Measurements from ENCODE around the gene RXRG. TPM values are rescaled to one million over a fixed set of nuclear protein-coding genes. Genes with fewer than 3 reads are reported as not detected.

The RXRG gene
- total RNA-seq, 2 experiments from 2014 or later, result not detected

DNA sequence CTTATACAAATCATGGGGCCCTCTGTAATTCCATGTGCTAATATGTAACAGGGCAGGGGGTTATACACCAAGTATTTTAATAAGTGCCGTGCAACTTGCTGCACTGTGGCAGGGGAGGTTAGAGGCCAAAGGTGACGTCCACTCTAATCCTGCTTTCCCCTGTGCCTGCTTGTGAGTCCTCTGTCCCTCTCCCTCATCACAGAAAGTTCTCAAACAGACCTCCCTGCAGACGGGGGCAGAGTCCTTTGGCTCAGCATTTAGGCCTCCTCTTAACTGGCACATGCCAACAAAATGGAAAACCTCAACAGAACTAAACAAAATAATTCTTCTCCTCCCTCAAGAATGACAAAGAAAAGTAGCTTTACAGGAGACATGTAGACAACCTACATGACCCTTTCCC, 2.9 kb downstream of the RXRG start:
- Mint-ChIP-seq H3K27me3 (peaks cover 32% of the 10 kb centered on the region), H3K9me3 (no peaks in the 10 kb centered on the region), H3K36me3 (ENCODE audit: low read depth) (no peaks in the 10 kb centered on the region), H3K27ac (no peak overlapping the region), H3K4me3 (no peak overlapping the region), H3K4me1 (peaks cover 2% of the 10 kb centered on the region)
- CTCF ChIA-PET, result no interaction called here
- POLR2A ChIA-PET, result no interaction called here
- no peak for DNase-seq

DNA sequence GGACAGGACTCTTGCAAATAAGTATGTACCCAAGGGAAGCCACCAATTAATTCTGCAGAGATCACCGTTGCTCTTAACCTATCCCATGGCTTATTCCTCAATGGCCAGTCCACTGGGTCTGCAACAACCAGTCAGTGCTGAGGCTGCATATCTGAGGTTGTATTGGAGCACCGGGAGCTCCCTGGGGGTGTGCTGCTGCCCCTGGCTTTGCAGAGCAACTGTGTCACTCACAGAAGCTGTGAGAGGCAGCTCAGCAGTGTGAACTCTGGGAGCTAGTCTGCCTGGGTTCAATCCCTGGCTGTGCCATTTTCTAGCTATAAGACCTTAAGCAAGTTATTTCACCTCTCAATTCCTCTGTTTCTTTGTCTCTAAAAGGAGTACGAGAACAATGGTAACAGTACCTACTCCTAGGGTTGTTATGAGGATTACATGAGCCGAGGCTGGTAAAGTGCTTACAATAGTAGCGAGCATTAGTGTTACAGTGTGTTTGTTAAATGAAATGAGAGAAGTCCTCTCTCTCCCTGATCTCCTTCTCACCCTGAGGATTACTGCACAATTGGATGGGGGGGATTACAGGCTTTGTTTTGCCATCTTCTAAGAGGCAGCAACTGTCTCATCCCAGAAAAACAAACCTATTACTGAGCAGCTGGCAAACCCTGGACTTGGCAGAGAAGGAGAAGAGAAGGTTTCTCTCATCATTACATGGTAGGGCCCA, 3.6 kb downstream of the RXRG start:
- ChIA-PET POLR2A (no interaction called here), CTCF (interaction anchor here (0.9 kb wide), 1 partner anchor 23 kb away, joined by 3 read pairs; no protein-coding TSS in a partner anchor)
- Mint-ChIP-seq H3K27ac (no peak overlapping the region), H3K36me3 (ENCODE audit: low read depth) (no peaks in the 10 kb centered on the region), H3K4me1 (peaks cover 2% of the 10 kb centered on the region), H3K27me3 (peaks cover 32% of the 10 kb centered on the region), H3K4me3 (no peak overlapping the region), H3K9me3 (no peaks in the 10 kb centered on the region)
- DNase-seq, result no peak

DNA sequence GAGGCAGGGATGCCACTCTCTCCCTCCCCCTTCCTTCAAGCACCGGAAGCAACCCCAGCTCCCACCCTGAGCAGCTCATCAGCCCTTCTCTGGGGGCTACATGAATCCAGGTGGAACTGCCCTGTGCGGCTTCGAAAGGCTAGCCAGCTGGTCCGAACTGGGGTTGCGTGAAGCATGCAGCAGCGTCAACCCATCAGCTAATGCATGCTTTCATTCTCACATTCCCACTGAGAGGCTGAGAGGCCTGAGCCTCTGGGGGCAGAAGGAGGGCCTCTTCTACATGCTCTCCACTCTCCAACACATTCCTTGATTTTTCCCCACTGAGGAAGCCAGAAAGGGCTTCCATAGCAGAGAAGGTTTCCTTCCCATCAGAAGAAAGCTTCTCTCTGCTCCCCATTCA, 5.6 kb downstream of the RXRG start:
- ChIA-PET CTCF (no interaction called here), POLR2A (no interaction called here)
- peaks cover 39% of the 10 kb centered on the region for H3K27me3 Mint-ChIP-seq
- H3K4me3 Mint-ChIP-seq, result no peak overlapping the region
- H3K36me3 Mint-ChIP-seq (ENCODE audit: low read depth), result no peaks in the 10 kb centered on the region
- H3K27ac Mint-ChIP-seq, result no peak overlapping the region
- no peaks in the 10 kb centered on the region for H3K9me3 Mint-ChIP-seq
- no peak for DNase-seq
- H3K4me1 Mint-ChIP-seq, result peaks cover 2% of the 10 kb centered on the region

DNA sequence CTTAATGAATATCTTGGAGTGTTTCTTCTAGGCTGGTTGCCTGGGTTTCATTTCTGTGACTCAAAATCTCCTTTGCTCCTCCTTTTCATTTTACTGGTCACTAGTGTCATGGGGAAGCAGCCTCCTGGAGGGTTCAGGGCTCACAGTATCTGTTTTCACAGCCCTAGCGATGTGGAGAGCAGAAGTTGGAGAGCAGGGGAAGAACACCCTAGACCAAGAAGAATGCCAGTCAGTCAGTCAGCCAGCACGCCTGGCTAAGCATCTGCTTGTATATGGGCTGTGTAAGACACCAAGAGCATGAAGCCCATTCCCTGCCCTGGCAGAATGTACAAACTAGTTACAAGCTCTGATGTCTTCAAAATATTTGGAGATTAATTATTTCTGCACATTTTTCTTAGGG, 7.9 kb downstream of the RXRG start:
- Mint-ChIP-seq H3K4me1 (no peaks in the 10 kb centered on the region), H3K4me3 (no peak overlapping the region), H3K36me3 (ENCODE audit: low read depth) (no peaks in the 10 kb centered on the region), H3K27ac (no peak overlapping the region), H3K9me3 (no peaks in the 10 kb centered on the region), H3K27me3 (peaks cover 38% of the 10 kb centered on the region)
- DNase-seq, result no peak
- POLR2A ChIA-PET, result no interaction called here
- CTCF ChIA-PET, result no interaction called here

DNA sequence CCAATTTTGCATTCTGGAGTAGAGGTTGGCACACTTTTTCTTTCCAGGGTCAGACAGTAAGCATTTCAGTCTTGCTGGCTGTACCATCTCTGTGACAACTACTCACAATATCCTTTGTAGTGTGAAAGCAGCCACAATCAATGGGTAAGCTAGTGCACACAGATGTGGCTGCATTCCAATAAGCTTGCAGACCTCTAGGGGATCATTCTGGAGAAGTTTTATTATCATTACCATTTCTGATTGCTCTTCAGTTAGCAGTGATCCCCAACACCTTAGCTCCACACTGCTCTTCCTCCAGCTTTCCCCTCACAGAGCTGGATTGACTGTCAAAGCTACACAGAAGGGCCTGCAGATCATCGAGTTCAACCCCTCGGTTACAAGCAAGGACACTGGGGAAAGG, 9.1 kb downstream of the RXRG start:
- DNase-seq, result no peak
- ChIA-PET POLR2A (no interaction called here), CTCF (interaction anchor here (1.4 kb wide), 1 partner anchor 43 kb away, joined by 3 read pairs; no protein-coding TSS in a partner anchor)
- Mint-ChIP-seq H3K4me1 (peaks cover 6% of the 10 kb centered on the region), H3K9me3 (no peaks in the 10 kb centered on the region), H3K27ac (no peak overlapping the region), H3K4me3 (no peak overlapping the region), H3K36me3 (ENCODE audit: low read depth) (no peaks in the 10 kb centered on the region), H3K27me3 (peaks cover 31% of the 10 kb centered on the region)

DNA sequence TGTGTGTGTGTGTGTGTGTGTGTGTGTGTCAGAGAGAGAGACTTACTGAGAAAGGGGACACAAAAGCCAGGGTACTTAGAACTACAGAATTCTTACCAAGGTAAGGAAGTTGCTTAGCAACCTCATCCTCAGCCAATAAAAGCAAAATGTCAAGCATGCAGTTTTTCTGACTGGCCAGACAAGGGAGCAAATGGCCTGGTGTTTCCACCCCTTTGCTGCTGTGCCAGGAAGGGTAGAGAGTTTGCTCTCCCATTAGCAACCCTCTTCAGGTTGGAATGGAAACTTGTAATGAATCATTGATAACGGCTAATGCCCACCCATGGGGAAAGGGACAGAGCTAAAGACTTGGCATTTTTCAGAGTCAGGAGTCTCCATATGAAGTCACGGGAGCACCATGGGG, 10.6 kb downstream of the RXRG start:
- POLR2A ChIA-PET, result no interaction called here
- no peak overlapping the region for H3K4me3 Mint-ChIP-seq
- CTCF ChIA-PET, result no interaction called here

DNA sequence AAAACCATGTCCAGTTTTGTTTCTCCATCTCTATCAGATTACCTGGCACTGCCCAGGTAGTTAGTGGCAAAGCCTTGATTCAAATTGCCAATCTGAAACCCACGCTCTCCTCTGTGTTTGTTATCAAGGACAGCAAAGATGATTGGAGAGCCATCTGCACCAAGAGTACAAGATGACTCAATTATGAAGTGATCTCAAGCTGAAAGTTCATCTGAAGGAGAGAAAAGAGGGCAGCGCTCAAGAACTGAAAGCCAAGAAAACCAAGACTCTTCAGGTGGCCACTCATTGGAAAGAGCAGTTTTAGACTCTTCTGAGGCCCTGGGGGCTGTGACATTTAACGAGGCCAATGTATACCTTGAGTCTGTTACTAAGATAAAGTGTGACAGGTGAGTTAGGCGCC, 13.8 kb downstream of the RXRG start:
- POLR2A ChIA-PET, result no interaction called here
- Mint-ChIP-seq H3K9me3 (no peaks in the 10 kb centered on the region), H3K27ac (no peak overlapping the region), H3K36me3 (ENCODE audit: low read depth) (no peaks in the 10 kb centered on the region), H3K4me1 (peaks cover 6% of the 10 kb centered on the region), H3K27me3 (peaks cover 14% of the 10 kb centered on the region), H3K4me3 (no peak overlapping the region)
- CTCF ChIA-PET, result no interaction called here
- DNase-seq, result no peak

More for the DNA sequence above, 10.6 kb downstream of the RXRG start:
- Mint-ChIP-seq H3K36me3 (ENCODE audit: low read depth) (no peaks in the 10 kb centered on the region), H3K27ac (no peak overlapping the region), H3K27me3 (peaks cover 23% of the 10 kb centered on the region), H3K9me3 (no peaks in the 10 kb centered on the region), H3K4me1 (peaks cover 6% of the 10 kb centered on the region)
- no peak for DNase-seq

DNA sequence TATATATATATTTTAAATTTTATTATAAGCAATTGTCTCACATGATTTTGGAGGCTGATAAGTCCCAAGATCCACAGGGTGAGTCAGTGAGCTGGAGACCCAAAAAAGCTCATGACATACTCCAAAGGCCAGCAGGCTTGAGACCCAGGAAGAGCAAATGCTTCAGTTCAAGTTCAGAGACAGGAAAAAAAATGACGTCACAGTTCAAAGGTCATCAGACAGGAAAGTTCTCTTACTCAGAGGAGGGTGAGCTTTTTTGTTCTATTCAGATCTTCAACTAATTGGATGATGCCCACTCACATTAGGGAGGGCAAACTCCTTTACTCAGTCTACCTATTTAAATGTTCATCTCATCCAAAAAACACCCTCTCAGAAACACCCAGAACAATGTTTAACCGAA, 18.2 kb downstream of the RXRG start:
- Mint-ChIP-seq H3K27me3 (peaks cover 4% of the 10 kb centered on the region), H3K27ac (no peak overlapping the region), H3K9me3 (no peaks in the 10 kb centered on the region), H3K4me1 (peaks cover 31% of the 10 kb centered on the region), H3K36me3 (ENCODE audit: low read depth) (no peaks in the 10 kb centered on the region), H3K4me3 (no peak overlapping the region)
- no peak for DNase-seq
- ChIA-PET POLR2A (no interaction called here), CTCF (interaction anchor here (1.2 kb wide), 1 partner anchor 12 kb away, joined by 4 read pairs; no protein-coding TSS in a partner anchor)

DNA sequence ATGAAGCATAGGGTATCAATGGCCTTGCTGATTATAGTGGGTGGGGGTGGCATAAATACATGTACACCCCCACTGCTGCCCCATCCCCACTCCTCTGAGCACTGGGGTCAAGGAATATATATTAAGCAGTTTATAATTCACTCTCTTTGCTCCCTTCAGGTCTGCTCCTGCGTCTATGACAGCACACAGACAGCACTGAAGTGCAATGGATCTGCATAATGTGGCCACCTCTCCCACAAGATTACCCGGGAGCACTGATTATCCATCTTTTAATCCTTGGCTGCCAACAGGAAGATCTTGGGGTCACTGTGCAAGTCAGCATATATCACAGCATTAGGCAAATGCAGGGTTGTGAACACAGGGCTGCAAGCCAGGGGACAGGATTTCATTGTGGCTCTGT, 19.3 kb downstream of the RXRG start:
- DNase-seq, result no peak
- POLR2A ChIA-PET, result no interaction called here
- Mint-ChIP-seq H3K4me3 (no peak overlapping the region), H3K9me3 (no peaks in the 10 kb centered on the region), H3K27ac (peak overlapping the region; percentile 90), H3K4me1 (peaks cover 24% of the 10 kb centered on the region), H3K27me3 (peaks cover under 1% of the 10 kb centered on the region), H3K36me3 (ENCODE audit: low read depth) (no peaks in the 10 kb centered on the region)
- CTCF ChIA-PET, result interaction anchor here (1.2 kb wide), 1 partner anchor 11 kb away, joined by 4 read pairs; no protein-coding TSS in a partner anchor

DNA sequence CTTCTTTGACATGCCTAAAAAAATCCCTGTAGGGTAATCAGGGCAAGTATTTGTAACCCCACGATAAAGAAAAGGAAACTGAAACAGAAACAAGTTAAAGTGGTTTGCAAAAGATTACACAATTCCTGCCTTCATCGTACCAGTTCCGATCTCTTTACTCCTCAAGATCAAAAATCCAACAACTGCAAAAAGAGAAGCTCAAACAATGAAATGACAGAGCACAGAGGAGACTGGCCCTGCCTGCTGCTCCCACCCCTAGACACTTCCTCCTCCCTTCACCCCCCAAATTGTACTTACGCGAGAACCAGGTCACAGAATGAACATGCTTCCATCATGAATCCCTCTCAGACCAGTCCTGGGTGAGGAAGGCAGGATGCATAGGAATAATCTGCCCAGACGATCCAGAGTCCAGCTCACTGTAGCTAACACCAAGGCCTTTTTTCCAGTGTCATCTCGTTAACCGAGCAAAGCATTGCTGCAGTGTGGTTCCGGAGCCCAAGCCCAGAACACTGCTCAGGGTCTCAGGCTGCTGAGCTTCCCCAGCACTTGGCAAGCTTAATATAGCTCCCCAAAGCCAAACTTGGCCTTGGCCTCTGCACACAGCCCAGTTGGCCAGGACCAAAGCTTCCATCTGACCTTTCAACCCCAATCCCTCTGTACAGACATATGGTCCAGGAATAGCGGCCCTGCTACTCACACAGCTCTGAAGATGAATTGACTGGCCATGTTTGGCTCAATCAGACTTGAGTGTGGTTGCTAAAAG, 20.3 kb downstream of the RXRG start:
- peak overlapping the region; percentile 90 for H3K27ac Mint-ChIP-seq
- peaks cover 5% of the 10 kb centered on the region for H3K27me3 Mint-ChIP-seq

DNA sequence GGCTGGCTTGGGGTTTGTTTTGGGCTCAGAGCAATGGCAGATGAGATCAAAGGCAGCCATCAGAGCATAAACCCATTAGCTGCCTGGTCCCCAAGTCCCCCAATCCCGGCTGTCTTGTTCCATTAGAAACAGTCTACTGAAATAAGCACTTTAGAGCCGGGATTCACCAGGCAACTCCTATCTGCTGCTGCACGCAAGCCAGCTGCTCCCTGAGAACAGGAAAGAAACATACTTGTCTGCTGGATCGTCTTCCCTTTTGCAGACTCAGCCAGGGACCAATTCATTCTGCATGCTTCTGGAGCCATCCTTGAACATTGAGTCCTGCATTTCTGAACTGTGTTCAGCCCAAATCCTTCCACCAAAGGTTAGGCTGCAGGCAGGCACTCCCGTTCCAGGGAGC, 21.8 kb downstream of the RXRG start:
- Mint-ChIP-seq H3K9me3 (no peaks in the 10 kb centered on the region), H3K27ac (no peak overlapping the region), H3K27me3 (peaks cover 5% of the 10 kb centered on the region), H3K36me3 (ENCODE audit: low read depth) (no peaks in the 10 kb centered on the region), H3K4me1 (peaks cover 24% of the 10 kb centered on the region), H3K4me3 (no peak overlapping the region)
- POLR2A ChIA-PET, result no interaction called here
- CTCF ChIA-PET, result no interaction called here
- DNase-seq, result no peak

More for the DNA sequence above, 20.3 kb downstream of the RXRG start:
- Mint-ChIP-seq H3K4me3 (peak overlapping the region; percentile 54), H3K9me3 (no peaks in the 10 kb centered on the region), H3K36me3 (ENCODE audit: low read depth) (no peaks in the 10 kb centered on the region), H3K4me1 (peaks cover 24% of the 10 kb centered on the region)
- CTCF ChIA-PET, result interaction anchor here (1.0 kb wide), 1 partner anchor 9 kb away, joined by 3 read pairs; no protein-coding TSS in a partner anchor
- peak; percentile 13 for DNase-seq
- POLR2A ChIA-PET, result no interaction called here

DNA sequence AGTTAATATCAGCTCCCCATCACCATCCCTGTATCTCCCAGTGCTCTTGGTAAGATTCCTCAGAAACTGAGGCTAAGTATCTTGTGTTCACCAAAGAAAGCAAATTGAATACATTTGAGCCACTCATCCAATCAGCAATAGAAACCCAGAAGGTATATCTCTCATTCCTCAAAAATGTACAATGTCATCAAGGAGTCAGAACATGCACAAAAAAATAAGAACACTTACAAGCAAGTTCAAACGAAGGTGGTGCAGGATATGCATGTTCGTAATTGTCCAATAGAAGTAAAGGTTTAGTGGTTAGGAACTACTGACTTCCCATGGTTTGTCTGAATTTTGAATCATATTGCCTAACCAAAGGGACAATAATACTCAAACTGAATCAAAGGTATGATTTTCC, 24.3 kb downstream of the RXRG start:
- no peak for DNase-seq

DNA sequence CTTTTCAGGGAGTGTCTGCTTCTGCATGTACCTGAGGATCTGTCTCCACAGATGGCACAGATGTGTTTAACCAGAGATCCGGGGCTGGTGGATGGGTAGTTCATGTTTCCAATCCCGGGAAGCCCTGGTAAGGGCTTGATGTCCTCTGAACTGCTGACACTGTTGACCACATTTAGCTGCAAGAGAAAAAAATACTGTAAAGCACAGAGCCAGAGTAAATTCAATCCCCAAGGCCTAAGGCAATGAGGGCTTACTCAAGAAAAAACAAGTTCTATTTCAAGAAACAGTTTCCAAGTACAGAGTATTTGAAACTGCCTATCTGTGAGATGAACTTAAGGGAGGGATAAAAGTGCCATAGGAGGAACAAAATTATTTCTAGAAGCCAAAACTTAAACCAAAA, 25.1 kb downstream of the RXRG start:
- H3K36me3 Mint-ChIP-seq (ENCODE audit: low read depth), result no peaks in the 10 kb centered on the region
- peaks cover 13% of the 10 kb centered on the region for H3K4me1 Mint-ChIP-seq
- no peaks in the 10 kb centered on the region for H3K9me3 Mint-ChIP-seq
- H3K27me3 Mint-ChIP-seq, result peaks cover 27% of the 10 kb centered on the region
- H3K27ac Mint-ChIP-seq, result no peak overlapping the region
- POLR2A ChIA-PET, result no interaction called here
- DNase-seq, result no peak
- CTCF ChIA-PET, result no interaction called here
- no peak overlapping the region for H3K4me3 Mint-ChIP-seq

More for the DNA sequence above, 24.3 kb downstream of the RXRG start:
- no peaks in the 10 kb centered on the region for H3K36me3 Mint-ChIP-seq (ENCODE audit: low read depth)
- ChIA-PET CTCF (interaction anchor here (2.0 kb wide), 1 partner anchor 28 kb away, joined by 5 read pairs; no protein-coding TSS in a partner anchor), POLR2A (no interaction called here)
- no peak overlapping the region for H3K27ac Mint-ChIP-seq
- H3K9me3 Mint-ChIP-seq, result no peaks in the 10 kb centered on the region
- H3K4me1 Mint-ChIP-seq, result peaks cover 21% of the 10 kb centered on the region
- peaks cover 19% of the 10 kb centered on the region for H3K27me3 Mint-ChIP-seq
- H3K4me3 Mint-ChIP-seq, result no peak overlapping the region
